Anterior cingulate cortex (tissue), 58 donors: Measurements from ENCODE around the gene C19orf53.
"Not testable (repeated sequence)": the region's sequence is repeated elsewhere in the genome, so short reads cannot be mapped to it uniquely, and the experiment has no call there.

Experiments used
- DNase-seq, 58 donors: peaks; one replicate each; lab custom pipeline; 2025; lab: John Stamatoyannopoulos, UW

The C19orf53 gene

GRCh38 chr19:13774217-13775191 lies at the start of gene C19orf53:
TSS of gene C19orf53 (plus strand) at chr19:13774456. CDS start at chr19:13774478, 22 bp downstream.
- peak; percentile 39 to 95 (median 88) for DNase-seq

DNA sequence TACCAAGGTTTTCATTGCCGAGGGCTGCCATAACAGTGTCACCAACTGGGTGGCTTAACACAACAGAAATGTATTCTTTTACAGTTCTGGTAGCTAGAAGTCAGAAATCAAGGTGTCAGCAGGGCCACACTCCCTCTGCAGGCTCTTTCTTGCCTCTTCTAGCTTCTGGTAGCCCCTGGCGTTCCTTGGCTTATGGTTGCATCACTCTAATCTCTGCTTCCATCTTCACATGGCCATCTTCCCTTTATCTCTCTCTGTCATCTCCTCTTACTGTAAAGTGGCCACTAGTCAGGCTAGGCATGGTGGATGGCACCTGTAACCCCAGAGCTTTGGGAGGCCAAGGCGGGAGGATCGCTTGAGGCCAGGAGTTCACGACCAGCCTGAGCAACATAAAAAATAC lies 47.9 kb upstream of the C19orf53 start:
- no peak for DNase-seq

GRCh38 chr19:13727798-13728197 lies 46.5 kb upstream of the C19orf53 start:
- no peak for DNase-seq

GRCh38 chr19:13729859-13730258 lies 44.4 kb upstream of the C19orf53 start:
- DNase-seq: no peak

DNA sequence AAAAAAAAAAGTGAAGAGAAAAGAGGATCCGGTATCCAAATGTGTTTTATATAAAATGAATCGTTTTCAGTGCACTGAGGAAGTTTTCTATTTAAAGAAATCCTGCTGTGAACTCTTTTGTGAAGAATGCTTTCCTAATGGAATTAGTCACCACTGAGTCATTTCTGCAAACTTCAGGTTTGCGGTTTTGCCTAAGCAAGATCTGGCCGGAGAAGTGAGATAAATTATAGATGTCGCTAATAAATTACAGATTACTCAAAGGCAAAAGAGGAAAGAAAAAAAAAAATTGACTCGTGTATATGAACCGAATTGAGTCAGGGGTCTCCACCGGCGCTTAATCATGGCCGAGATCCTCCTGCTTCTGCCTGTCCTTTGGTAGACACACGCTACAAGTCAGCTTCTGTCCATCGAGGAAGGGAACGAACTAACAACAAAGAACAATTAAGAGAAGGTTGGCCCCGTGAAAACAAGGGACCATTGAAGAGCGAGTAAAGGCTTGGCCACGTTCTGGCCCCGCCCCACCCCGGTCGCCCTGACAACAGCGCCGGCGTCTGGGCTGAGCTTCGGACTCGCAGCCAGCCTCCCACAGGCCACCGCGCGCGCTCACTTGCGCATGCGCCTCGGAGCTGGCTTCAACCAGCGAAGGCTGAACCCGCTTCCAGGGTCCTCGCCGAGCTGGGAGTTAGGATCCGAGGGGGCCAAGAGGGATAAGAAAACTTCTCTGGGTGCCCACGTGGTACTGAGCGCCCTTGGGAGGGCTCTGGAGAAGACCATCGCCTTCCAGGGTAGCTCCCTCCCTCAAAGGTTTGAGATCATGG lies 42.9 kb upstream of the C19orf53 start:
- DNase-seq: peak; percentile 56 to 98 (median 94)

DNA sequence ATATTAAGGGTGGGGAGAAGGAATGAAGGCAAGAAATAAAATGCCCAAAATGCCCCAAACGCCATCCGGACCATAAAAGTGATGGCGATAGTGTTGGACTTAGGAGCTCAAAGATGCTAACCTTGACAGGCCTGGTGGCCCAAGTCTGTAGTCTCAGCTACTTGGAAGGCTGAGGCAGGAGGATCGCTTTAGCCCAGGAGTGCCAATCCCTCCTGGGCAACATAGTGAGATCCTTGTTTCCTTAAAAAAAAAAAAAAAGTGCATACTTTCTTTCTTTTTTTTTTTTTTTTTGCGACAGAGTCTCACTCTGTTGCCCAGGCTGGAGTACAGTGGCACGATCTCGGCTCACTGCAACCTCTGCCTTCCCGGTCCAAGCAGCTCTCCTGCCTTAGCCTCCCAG lies 41.9 kb upstream of the C19orf53 start:
- no peak for DNase-seq

DNA sequence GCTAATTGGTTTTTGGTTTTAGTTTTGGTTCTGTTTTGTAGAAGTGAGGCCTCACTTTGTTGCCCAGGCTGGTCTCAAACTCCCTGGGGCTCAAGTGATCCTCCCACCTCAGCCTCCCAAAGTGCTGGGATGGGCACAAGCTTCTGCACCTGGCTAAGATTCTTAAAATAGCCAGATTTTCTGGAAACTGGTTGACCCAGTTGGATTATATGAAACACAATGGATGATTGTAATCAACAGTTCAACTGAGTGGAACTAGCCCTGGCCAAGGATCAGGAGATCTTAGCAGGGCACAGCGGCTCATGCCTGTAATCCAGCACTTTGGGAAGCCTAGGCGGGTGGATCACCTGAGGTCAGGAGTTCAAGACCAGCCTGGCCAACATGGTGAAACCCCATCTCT lies 39.5 kb upstream of the C19orf53 start:
- no peak for DNase-seq

DNA sequence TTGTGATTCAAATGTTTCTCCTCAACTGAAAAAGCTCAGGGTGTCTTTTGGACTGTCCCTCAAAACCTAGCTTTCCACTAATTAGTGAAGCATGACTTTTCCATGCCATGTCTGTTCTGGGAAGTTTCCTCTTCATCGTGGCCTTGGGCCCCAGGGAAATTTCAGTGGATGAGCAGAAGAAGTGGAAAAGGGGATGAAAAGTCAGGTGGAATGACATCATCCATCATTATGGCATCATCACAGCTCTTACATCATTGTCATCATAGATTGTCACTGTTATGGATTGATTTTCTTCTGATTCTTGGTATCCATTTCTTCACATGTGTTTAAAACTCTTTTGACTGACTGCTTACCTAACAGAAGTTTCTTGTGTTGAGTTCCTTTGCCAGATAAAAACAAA lies 36.2 kb upstream of the C19orf53 start:
- DNase-seq: no peak

DNA sequence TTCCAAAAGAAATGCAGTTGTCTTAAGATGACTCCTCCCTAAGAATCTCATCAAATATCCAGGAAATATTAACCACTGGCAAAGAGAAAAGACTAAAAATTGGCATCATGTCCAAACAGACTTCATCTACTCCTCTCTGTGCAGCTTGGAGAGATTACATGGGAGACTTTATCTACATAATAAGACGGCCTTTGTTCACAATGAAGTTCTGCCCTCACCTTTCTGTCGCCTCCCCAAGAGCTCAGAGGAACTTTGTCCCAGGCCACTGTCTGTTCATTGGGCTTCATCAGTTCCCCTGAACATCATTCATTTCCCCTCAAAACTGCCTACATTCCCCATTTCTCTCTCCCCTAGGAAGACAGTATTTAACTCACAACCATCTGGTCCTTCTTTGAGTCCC lies 32.4 kb upstream of the C19orf53 start:
- no peak for DNase-seq

DNA sequence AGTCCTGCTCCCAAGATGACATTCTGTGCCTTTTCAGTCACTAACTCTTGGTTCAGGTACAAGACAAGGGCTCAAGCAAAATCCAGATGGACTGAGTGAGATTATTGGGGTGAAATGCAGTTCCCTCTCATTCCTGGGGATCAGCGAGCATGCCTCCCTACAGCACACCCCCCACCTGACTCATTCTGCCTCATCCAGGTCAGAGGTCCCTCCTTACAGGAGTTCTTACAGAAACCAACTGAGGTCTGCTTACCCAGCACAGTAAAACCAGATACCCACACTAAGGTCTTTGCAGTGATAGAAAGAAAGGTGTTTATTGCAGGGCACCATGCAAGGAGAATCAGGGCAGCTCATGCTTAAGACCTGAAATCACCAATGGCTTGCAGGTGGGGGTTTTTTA lies 31.5 kb upstream of the C19orf53 start:
- DNase-seq: no peak

DNA sequence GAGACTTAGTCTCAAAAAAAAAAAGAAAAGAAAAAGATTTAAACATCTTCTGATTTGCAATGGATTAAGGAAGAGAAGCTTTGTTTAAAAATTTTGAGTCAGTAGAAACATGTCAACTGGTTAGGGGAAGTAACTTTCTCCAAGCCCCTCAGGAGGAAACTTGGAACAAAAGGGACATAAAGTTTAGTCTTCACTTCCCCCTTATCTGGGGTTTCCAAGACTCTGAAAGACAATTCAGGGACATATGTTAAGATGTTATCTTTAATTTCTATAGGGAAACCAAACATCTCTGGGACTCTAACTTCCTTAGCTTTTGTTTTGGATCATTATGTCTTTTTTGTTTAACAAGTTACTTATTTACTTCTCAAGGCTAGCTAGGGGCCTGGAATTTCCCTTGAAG lies 30.1 kb upstream of the C19orf53 start:
- DNase-seq: no peak

- DNase-seq: no peak
These were observed 27.2 kb upstream of the C19orf53 start for GRCh38 chr19:13747098-13747453.

DNA sequence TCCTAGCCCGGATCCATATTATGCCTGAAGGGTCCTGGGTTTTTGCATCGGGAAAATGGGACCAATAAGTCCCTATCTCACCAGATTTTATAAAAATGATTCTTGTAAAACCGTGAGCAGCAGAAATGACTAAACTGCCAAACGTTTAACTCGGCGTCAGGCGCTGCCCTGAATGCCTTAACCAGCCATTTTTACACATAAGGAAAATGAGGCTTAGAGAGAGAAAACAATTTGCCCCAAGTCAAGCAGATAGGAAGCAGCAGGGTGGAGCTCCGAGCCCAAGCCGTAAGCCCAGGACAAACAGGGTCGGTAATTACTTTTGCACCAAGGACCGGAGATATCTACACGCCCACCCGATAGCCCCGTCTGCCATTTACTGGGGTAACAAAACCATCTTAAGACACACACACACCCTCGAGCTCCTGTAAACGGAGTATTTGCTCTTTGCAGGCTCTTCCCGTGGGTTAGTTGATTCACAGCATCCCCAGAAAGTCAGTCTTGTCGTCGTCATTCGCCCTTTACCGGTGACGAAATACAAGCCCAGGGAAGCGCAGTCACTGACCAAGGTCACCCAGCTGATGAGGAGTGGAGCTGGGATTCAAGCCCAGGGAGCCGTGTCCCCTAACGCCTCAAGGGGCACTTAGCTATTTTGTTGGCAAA lies 26.0 kb upstream of the C19orf53 start:
- DNase-seq: peak in 4 of 58 donors; percentile 7 to 21 (median 9)

- DNase-seq: no peak
These were observed 22.8 kb upstream of the C19orf53 start for GRCh38 chr19:13751436-13751835.

DNA sequence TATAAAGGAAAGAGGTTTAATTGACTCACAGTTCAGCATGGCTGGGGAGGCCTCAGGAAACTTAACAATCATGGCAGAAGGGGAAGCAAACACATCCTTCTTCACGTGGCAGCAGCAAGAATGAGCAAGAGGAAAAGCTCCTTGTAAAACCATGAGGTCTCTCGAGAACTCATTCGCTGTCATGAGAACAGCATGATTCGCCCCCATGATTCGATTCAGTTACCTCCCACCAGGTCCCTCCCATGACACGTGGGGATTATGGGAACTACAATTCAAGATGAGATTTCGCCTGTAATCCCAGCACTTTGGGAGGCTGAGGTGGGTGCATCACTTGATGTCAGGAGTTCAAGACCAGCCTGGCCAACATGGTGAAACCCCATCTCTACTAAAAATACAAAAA lies 20.6 kb upstream of the C19orf53 start:
- DNase-seq: not testable (repeated sequence)

DNA sequence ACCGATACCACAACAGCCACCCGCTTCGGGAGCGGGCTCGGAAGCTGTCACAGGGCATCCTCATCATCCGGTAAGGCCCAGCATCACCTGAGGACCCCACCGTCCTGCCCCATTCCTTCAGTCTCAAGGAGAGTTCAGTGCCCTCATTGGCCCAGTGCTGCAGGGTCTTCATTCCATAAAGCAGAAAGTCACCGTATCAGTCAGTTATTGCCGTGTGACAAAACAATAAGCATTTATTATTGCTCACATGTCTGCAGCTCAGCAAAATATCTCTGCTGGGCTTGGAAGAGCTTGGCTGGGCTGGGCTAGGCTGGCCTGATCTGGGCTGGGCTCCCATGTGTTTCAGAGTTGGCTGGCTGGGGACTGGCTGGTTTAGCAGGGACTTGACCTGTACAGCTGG lies 18.0 kb upstream of the C19orf53 start:
- DNase-seq: no peak

DNA sequence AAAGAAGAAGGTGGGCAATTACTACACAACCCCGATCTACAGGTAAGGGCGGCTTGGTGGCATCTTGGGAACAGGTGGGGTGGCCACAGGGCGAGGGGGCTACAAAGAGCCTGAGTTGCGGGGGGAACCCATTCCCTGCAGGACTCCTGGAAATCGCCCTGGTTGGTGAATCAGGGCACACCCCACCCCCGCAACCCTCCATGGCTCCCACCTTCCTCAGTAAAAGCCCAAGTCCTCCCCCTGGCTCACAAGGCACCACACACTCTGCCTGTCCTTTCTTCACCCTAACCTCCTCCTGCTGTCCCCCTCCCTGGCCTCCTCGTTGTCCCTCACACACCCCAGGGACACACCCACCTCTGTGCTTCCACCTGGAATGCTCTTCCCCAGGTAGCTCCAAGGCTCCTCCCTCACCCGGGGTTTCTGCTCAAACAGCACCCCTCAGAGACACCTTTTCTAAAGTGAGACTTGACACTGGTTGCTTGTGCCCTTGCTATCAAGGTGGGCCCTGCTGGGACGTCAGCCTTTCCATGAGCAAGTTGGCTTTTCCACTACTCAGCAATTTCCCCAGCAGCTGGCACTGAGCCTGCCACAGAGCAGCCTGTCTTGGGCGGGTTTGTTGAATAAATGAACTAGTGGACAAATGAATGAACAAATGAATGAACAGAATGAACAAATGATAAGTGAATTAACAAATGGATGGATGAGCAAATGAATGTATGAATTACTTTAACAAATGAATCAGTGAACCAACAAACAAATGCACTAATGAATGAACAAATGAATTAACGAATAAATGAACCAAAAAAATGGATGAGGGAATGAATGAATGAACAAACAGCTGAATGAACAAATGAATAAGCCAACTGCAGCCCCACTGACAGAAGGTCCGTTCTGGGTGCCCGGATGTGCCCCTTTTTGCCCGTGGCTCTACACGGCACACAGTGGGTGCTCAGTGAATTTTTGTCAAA lies 16.2 kb upstream of the C19orf53 start:
- no peak for DNase-seq

- no peak for DNase-seq
These were observed 15.5 kb upstream of the C19orf53 start for GRCh38 chr19:13758795-13759194.

DNA sequence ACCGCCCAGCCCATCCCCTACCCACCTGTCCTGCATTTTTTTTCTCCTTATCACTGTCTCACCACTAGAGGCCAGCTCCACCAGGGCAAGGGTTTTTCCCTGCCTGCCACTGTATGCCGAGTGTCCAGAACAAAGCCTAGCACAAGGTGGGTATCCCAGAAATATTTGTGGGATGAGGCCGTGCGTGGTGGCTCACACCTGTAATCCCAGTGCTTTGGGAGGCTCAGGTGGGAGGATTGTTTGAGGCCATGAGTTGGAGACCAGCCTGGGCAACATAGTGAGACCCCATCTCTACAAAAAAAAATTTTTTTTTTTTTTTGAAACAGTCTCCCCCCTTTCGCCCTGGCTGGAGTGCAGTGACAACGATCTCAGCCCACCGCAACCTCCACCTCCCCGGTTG lies 12.8 kb upstream of the C19orf53 start:
- DNase-seq: no peak
